ENCODE results near the gene RTP5.
"Not testable (repeated sequence)": the region's sequence is repeated elsewhere in the genome, so short reads cannot be mapped to it uniquely, and the experiment has no call there.

RTP5 gene

DNA sequence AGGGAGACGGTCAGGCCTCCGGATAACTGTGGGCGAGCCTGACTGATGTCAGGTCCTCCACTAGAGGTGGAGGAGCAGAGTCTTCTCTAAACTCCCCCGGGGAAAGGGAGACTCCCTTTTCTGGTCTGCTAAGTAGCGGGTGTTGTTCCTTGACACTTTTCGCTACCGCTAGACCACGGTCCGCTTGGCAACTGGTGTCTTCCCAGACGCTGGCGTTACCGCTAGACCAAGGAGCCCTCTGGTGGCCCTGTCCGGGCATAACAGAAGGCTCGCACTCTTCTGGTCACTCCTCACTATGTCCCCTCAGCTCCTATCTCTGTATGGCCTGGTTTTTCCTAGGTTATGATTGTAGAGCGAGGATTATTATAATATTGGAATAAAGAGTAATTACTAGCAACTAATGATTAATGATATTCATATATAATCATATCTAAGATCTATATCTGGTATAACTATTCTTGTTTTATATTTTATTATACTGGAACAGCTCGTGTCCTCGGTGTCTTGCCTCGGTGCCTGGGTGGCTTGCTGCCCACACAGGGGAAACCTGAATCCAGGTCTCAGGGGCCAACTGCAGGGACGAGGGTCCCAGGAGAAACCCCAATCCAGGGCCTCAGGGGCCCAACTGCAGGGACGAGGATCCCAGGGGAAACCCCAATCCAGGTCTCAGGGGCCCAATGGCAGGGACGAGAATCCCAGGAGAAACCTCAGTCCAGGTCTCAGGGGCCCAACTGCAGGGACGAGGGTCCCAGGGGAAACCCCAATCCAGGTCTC is 6.4 kb downstream of the RTP5 start:
- TF ChIP-seq, protein P1, sequence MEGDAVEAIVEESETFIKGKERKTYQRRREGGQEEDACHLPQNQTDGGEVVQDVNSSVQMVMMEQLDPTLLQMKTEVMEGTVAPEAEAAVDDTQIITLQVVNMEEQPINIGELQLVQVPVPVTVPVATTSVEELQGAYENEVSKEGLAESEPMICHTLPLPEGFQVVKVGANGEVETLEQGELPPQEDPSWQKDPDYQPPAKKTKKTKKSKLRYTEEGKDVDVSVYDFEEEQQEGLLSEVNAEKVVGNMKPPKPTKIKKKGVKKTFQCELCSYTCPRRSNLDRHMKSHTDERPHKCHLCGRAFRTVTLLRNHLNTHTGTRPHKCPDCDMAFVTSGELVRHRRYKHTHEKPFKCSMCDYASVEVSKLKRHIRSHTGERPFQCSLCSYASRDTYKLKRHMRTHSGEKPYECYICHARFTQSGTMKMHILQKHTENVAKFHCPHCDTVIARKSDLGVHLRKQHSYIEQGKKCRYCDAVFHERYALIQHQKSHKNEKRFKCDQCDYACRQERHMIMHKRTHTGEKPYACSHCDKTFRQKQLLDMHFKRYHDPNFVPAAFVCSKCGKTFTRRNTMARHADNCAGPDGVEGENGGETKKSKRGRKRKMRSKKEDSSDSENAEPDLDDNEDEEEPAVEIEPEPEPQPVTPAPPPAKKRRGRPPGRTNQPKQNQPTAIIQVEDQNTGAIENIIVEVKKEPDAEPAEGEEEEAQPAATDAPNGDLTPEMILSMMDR (IDR thresholded peaks at IDR 0.05; ENCODE audit: borderline replicate concordance, insufficient read depth, low read depth, low read length): peak; percentile 38; the same call in 1 of the 2 replicates
- H3K4me3 ChIP-seq (ENCODE audit: low read depth, low read length): not testable (repeated sequence)

DNA sequence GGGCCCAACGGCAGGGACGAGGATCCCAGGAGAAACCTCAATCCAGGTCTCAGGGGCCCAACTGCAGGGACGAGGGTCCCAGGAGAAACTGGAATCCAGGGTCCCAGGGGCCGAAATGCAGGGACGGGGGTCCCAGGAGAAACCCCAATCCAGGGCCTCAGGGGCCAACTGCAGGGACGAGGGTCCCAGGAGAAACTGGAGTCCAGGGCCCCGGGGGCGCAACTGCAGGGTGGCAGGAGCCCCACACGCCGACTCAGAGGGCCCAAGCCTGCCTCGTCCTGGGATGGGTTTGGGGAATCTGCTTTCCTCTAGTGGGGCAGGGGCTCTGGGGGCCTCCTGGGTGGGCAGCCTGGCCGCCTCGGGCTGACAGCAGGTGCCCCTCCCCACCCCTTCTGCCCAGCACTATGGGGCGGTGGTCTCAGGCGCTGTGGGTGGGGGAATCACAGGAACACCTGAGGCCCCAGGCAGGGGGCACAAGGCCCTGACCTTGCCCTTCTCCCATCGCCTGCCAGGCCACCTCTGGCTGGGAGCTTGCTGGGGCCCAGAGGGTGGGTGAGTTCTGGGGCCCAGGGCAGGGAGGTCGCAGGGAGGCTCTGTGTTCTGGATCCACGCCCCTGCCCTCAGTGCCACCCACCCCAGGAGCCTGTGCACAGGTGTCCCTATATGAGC is 7.1 kb downstream of the RTP5 start:
- H3K4me3 ChIP-seq (ENCODE audit: low read depth, low read length): no peak overlapping the region

DNA sequence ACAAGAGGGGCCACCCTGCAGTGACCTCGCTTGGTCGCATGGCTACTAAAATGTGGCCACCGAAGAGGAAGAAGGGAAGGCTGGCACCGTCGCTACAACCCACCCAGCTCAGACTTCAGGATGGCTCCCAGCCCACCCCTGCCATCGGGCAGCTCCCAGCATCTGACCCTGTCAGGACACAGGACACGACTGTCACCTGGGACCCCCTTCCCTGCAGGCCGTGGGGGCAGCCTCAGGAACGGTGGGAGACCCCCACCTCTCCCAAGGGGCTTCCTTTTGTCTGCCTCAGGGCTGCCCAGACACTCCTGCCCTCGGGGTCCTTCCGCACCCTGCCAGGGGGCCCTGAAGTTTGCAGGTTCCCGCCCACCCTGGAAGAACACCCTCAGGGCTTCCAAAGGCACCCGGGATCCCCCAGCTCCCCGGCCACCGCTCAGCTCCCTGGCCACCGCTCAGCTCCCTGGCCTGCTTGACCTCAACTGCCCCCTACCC is 7.7 kb downstream of the RTP5 start:
- TF ChIP-seq, protein P1 (IDR thresholded peaks at IDR 0.05; ENCODE audit: borderline replicate concordance, insufficient read depth, low read depth, low read length): no peak

More for the DNA sequence above, 7.1 kb downstream of the RTP5 start:
- TF ChIP-seq, protein P1 (IDR thresholded peaks at IDR 0.05; ENCODE audit: borderline replicate concordance, insufficient read depth, low read depth, low read length): no peak

DNA sequence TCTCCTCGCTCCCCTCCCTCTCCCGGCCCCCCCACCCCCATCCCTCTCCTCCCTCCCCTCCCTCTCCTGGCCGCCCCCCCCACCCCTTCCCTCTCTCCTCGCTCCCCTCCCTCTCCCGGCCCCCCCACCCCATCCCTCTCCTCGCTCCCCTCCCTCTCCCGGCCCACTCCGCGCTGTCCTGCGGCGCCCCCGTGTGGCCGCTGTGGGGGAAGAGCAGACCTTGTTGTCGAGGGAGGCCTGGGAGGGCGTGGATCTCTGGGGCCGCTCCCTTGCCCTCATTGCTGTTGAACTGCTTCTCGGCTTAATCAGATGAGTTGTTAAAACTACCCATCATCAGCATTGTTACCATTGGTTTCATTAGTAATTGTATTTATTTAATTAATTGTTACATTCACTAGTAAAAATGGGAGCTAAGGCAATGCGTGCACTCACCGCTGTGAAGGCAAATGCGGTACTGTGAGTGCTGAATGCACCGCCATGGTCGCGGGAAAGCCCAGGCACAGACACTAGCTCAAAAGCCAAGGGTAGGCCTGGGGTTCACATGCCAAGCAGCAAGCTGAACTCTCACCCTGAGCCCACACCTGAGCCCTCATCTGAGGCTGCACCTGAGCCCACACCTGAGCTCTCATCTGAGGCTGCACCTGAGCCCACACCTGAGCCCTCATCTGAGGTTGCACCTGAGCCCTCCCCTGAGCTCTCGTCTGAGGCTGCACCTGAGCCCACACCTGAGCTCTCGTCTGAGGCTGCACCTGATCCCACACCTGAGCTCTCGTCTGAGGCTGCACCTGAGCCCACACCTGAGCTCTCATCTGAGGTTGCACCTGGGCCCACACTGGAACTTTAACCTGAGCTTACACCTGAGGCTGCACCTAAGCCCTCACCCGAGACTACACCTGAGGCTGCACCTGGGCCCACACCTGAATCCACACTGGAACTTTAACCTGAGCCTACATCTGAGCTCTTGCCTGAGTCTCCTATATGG is 8.8 kb downstream of the RTP5 start:
- H3K4me3 ChIP-seq (ENCODE audit: low read depth, low read length): no peak overlapping the region
- TF ChIP-seq, protein P1 (IDR thresholded peaks at IDR 0.05; ENCODE audit: borderline replicate concordance, insufficient read depth, low read depth, low read length): peak; percentile 82

More for the DNA sequence above, 7.7 kb downstream of the RTP5 start:
- H3K4me3 ChIP-seq (ENCODE audit: low read depth, low read length): no peak overlapping the region

DNA sequence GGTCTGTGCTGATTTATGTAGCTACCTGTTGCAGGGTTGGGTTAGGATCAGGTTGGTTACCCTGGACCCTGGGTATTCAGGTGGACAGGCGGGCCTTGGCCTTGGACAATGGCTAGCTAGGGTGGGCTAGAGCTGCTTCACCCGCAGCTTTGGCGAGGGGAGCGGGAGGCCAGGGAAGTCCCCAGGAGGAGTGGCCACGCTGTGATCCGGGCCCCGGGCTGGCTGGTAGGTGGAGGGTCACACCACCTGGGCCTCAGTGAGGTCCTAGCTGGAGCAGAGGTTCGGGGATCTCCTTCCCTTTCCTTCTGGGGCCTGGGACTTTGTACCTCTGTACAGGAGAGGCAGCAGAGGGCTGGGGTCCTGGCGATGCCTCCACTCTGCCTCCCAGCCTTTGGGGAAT is 9.8 kb downstream of the RTP5 start:
- TF ChIP-seq, protein P1 (IDR thresholded peaks at IDR 0.05; ENCODE audit: borderline replicate concordance, insufficient read depth, low read depth, low read length): no peak
- no peak overlapping the region for H3K4me3 ChIP-seq (ENCODE audit: low read depth, low read length)

DNA sequence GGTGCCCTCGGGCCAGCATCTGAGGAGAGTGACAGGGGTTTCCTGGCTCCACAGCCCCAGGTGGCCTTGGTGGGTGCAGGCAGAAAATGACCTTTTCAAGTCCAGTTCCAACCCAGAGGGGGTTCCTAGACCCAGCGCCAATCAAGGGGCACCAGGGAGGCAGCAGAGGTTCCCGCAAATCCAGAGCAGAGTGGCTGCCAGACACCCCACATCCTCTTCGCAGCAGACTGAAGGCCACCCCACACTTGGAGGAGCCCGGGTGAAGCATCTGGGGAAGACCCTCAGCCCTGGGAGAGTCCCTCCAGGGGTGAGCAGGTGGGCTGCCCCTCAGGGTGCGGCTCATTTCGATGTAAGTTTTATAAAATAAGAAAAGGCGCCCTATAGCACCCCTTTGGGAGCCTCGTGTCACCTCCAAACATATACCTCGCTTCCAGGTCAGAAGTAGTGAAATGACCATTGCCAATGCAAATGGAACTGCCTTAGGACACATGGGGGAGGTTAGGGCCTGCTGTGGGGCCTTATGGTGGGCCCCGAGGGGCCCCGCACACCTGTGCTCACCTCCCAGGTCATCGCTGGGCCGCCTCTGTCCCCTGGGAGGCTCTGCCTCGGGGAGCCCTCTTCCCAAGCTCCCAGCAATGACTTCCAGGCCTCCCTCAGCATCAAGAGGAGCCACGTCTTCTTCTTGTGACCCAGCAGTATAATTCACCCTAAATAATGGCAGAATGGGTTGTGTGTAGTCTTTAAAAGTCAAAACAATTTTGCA is 11.0 kb downstream of the RTP5 start:
- TF ChIP-seq, protein P1 (IDR thresholded peaks at IDR 0.05; ENCODE audit: borderline replicate concordance, insufficient read depth, low read depth, low read length): no peak
- peak overlapping the region; percentile 63 for H3K4me3 ChIP-seq (ENCODE audit: low read depth, low read length)

All from GM12875 (cell line).